HG02571 (cell line): ENCODE measurements around the gene KCNQ1.

Experiments
- ATAC-seq: cut with Tn5 transposase; IDR thresholded peaks from one replicate; pipeline ENCODE4 v1.9.1; 2021; ENCODE audit warnings: mild to moderate bottlenecking, moderate library complexity; ENCODE audit not compliant: unreplicated experiment

The KCNQ1 gene

GRCh38 chr11:2549080-2549479 lies 104.3 kb downstream of the KCNQ1 start:
- ATAC-seq, result no peak

DNA sequence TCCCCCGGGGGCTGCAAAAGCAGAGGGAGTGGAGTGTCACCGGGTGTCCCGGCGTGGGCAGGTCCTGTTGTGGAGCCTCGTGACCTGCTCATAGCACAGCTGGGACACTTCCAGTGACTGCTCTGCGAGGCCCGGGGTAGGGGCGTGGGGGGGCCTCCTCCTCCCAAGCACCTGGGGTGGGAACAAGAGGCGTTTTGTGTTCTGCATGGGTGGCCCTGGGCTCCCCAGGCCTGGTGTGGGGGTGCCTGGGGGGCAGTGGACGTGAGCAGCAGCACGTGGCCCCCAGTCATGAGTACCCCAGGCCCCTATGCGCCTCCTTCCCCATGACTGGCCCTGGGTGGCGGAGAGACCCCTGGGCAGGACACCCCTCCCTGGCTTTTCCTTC lies 104.7 kb downstream of the KCNQ1 start:
- ATAC-seq, result no peak

DNA sequence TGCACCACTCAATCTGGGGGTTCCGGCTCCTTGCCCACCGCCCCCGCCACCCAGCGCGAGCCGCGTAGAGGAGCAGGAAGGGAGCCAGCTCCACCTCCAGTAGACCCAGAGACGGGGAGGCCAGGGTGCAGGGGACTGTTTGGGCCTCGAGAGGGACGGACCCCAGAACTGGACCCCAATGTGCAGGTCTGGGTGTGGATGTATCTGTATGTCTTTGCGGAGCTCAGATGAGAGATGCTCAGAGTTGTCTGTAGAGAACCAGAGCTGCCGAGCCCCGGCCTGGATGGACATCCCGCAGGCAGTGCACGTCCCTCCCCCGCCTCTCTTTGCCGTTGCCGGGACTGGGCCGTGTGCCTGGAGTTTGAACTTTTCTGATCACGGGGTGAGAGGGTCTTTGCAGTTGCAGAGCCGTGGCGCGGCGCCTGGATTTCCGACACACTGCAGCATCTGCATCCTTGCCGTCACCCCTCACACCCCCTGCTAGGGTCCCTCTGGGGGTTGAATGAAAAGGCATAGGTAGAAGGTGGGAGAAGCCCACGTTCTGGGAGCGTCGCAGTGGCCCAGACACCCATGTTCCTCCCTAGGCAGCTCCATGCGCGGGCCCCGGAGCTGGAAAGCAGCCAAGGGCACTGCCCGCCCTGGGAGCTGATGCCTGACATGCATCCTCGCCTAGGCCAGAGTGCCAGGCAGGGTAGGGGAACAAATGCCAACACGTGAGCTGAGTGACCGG lies 105.2 kb downstream of the KCNQ1 start:
- no peak for ATAC-seq

DNA sequence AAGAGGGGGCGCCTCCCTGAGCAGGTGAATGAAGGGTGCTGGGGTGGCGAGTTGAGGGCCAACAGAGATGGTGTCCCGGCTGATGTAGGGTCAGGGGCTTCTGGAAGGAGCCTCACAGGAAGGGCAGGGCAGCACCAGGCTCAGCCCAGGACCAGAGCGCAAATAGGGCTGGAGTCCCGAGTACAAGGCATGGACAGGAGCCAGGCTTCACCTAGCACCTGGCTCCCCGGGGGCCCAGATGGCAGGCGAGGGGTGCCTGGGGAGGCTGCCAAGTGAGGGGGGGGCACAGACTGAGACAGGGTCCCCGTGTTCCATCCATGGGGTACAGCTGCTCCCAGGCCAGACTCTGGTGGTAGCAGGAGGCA lies 105.8 kb downstream of the KCNQ1 start:
- ATAC-seq, result no peak

GRCh38 chr11:2551131-2551530 lies 106.3 kb downstream of the KCNQ1 start:
- no peak for ATAC-seq

DNA sequence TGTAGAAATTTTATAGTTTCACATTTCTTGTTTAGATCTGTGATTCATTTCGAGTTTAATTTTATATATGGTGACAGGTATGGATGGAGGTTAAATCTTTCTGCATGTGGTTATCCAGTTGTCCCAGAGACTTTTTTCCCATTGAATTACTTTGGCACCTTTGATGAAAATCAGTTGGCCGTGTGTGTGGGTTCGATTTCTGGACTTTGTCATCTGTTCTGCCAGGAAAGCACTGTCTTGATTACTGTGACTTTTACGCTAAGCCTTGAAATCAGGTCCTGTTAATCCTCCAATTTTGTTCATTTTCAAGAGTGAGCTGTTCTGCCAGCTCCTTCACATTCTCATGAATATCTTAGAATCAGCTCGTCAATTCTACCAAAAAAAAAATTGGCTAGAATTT lies 107.4 kb downstream of the KCNQ1 start:
- no peak for ATAC-seq

- ATAC-seq, result no peak
These were observed 108.4 kb downstream of the KCNQ1 start for GRCh38 chr11:2553198-2553597.

GRCh38 chr11:2553886-2554285 lies 109.1 kb downstream of the KCNQ1 start:
- ATAC-seq, result no peak

DNA sequence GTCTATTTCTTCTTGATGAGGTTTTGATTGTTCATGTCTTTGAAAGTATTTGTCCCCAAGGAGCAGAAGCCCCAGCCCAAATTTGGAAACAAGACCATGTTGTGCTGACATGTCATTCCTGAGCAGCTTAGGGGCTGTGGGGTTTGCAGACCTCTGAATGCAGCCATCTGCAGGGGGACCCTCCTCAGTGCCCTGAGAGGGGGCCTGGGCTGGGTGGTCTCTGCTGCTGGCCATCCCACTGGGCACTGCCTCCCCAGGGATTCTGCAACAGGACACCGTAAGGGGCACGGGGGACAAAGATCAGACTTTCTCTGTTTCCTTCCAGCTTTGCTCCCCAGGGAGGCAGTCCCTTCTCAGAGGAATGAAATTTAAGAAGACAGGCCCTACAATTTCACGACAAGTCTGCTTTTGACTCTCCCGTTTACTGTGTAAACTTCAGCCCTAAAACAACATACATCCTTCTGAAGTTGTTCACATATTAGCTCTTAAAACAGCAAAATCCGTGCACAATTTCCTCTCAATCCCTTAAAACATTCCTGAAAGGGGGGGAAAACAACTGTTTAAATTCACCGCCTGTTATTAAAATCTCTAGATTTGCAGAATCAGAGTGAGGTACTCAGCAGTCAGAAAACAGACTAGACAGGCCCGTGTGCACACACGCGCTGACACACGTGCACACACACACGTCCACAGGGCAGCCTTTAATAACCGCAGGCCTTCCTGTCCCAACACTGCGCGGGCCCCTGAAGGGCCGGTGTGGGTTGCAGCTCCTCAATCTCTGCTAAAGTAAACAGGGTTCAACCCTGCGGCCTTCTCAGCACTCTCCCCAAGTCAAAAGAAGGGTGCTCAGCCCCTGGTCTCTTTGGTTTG lies 109.8 kb downstream of the KCNQ1 start:
- ATAC-seq, result no peak

- ATAC-seq, result no peak
These were observed 110.5 kb downstream of the KCNQ1 start for GRCh38 chr11:2555336-2555735.

GRCh38 chr11:2555891-2556290 lies 111.1 kb downstream of the KCNQ1 start:
- no peak for ATAC-seq

GRCh38 chr11:2557381-2557780 lies 112.6 kb downstream of the KCNQ1 start:
- no peak for ATAC-seq

GRCh38 chr11:2558397-2558796 lies 113.6 kb downstream of the KCNQ1 start:
- ATAC-seq, result no peak

GRCh38 chr11:2558861-2559526 lies 114.2 kb downstream of the KCNQ1 start:
- no peak for ATAC-seq

- ATAC-seq, result no peak
These were observed 114.9 kb downstream of the KCNQ1 start for GRCh38 chr11:2559527-2560311.

- ATAC-seq, result no peak
These were observed 117.1 kb downstream of the KCNQ1 start for GRCh38 chr11:2561696-2562581.

DNA sequence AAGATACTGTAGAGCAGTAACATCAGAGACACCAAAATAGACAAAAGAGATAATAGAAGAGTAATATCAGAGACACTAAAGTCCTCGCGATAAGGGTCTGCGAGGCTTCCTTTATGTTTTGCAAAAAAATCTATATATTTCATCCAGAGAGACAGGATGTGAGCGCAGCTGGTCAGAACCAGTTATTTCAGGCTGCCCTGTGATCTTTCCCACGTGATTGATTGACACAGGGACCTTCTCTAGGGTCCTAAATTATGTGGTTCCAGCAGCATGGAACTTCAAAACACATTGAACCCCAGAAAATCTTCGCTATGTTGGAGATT lies 118.0 kb downstream of the KCNQ1 start:
- ATAC-seq, result no peak

GRCh38 chr11:2563213-2564007 lies 118.6 kb downstream of the KCNQ1 start:
- ATAC-seq, result no peak

DNA sequence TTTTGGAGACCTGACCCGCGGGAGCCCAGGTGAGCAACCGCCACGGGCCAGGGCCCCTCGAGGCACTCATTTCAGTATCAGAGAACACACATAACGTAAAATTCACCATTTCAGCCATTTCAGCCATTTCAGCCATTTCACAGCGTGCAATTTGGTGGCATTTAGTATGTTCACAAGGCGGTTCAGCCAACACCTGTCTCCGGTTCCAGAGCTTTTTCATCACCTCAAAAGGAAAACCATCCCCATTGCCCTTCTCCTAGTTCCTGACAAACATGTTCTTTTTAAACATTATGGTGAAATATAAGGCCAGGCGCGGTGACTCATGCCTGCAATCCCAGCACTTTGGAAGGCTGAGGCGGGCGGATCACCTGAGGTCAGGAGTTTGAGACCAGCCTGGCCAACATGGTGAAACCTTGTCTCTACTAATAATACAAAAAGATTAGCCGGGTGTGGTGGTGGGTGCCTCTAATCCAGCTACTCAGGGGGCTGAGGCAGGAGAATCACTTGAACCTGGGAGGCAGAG lies 119.3 kb downstream of the KCNQ1 start:
- no peak for ATAC-seq
